Ovary (tissue), 3 donors: ENCODE data around the gene MAN1A2.

Experiments
- POLR2A ChIP-seq: fragments of 450-650 bp; IDR thresholded peaks from one replicate; pipeline ENCODE4 v1.6.1; 2017; ENCODE audit warnings: antibody characterized with exemption, mild to moderate bottlenecking, moderate library complexity
- TF ChIP-seq, protein P1 (sequence below), 3 donors: fragments of 450-650 bp in 2 of 3; fragments of 200-600 bp in 1 of 3; IDR thresholded peaks; one replicate each; pipeline versions ENCODE4 v1.5.1 to v1.8.0; 2016 to 2022; ENCODE audit warnings: antibody characterized with exemption in 3 of 3, mild to moderate bottlenecking in 1 of 3
- donor health status: DM: no; HTN: no; CAD: no.

DNA sequence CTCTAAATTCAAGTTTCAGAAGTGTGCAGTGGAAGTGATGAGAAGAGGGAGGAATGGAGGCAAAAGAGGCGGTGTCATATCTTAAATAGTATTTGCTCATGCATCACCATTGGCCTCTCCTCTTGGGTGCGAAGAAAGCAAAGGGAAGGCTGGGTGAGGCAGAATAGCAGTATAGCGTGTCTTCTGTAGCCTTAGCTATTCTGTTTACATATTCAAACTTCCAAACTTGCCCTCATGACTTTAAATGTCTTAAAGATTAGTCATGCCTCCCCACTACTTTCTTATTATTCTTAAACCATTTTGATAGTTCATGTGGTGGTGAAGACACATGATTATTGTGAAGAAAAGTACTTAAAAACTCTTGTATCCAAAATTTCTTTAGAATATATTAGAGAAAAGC lies 134.0 kb downstream of the MAN1A2 start:
- TF ChIP-seq POLR2A: no peak
- TF ChIP-seq, protein P1, sequence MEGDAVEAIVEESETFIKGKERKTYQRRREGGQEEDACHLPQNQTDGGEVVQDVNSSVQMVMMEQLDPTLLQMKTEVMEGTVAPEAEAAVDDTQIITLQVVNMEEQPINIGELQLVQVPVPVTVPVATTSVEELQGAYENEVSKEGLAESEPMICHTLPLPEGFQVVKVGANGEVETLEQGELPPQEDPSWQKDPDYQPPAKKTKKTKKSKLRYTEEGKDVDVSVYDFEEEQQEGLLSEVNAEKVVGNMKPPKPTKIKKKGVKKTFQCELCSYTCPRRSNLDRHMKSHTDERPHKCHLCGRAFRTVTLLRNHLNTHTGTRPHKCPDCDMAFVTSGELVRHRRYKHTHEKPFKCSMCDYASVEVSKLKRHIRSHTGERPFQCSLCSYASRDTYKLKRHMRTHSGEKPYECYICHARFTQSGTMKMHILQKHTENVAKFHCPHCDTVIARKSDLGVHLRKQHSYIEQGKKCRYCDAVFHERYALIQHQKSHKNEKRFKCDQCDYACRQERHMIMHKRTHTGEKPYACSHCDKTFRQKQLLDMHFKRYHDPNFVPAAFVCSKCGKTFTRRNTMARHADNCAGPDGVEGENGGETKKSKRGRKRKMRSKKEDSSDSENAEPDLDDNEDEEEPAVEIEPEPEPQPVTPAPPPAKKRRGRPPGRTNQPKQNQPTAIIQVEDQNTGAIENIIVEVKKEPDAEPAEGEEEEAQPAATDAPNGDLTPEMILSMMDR (IDR thresholded peaks at IDR 0.05): no peak
